Hindlimb muscle (tissue), 1 donor: ENCODE results near the gene SLC16A8. TPM values are rescaled to one million over a fixed set of nuclear protein-coding genes. Genes with fewer than 3 reads are reported as not detected.
A peak's percentile ranks its signal among the peaks of the same experiment; 100 is the strongest.

Source experiments
- DNase-seq: peaks from one replicate; pipeline ENCODE4 v3.0.0-alpha.2; 2013
- polyA plus RNA-seq: library from polyadenylated mRNA; unstranded; fragments of 120-200 nt; gene quantifications from one replicate; pipeline ENCODE4 v1.2.1, GENCODE V29; 2013; ENCODE audit not compliant: insufficient read length

The SLC16A8 gene
- polyA plus RNA-seq, 1 donor = 3.5 TPM

DNA sequence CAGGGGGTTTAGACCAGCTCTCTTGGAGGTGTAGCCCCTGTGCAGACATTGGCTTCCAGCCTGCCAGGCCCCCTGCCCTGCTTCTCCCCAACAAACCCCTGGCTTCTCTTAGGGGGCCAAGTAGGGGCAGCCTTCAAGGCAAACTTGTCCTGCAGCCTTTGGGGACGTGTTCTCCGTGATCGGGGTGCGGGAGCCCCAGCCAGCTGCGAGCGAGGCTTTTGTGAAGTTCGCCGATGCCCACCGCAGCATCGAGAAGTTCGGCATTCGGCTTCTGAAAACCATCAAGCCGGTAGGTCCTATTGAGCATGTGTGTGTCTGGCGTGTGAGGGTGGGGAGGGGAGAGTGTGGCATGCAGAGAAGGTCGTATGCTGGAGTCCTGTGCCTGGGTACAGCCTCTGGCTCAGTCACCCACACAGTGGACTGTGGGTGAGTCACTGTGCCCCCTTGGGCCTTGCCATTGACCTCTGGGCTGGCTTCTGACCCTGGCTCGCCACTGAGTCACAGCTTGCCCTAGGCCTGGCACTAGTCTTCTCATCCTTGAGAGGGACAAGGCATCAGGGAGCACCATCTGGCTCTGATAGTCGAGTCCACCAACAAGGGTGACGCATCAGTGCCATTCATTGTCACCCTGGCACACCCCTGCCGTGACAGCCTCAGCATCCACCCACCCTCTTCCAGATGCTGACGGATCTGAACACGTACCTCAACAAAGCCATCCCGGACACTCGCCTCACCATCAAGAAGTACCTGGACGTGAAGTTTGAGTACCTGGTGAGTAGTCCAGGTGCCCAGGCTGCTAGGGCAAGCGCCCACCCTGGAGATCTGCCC, 11.4 kb downstream of the SLC16A8 start:
- DNase-seq = no peak

DNA sequence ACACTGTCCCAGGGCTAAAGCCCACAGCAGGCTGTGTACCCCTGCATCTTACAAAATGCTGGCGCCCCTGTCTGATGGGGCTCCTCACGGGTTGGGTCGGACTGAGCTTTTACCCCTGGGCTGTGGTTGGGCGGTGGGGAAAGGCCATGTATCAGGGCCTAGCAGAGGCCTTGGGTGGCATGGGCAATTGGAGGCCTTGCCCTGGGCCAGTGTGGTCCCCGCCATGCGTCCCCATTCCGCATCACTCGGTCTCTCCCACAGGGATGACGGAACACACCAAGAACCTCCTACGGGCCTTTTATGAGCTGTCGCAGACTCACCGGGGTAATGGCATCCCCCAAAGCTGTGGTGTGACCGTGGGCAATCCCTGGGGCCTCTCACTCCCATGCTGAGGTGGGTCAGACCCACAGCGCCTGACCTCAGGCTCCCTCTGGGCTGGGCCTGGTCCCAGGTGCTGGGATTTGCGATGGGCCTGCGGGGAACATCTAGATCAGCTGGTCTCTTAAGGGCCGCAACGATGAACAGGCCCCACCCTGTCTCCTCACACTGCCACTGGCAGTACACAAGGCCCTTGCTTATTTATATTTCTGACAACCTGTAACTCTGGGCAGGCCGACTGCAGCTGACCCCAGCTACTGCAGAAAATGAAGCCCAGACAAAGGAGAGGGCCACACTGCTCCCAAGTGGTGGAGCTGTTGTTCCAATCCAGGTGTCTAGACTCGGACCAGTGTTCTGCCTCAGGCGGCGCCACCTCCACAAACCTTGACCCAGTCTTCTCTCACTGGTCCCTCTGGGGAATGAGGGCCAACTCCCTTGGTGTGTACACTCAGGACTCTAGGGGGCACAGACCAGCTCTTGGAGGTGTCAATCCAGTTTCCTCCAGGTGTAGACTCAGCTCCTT, 12.3 kb downstream of the SLC16A8 start:
- no peak for DNase-seq

DNA sequence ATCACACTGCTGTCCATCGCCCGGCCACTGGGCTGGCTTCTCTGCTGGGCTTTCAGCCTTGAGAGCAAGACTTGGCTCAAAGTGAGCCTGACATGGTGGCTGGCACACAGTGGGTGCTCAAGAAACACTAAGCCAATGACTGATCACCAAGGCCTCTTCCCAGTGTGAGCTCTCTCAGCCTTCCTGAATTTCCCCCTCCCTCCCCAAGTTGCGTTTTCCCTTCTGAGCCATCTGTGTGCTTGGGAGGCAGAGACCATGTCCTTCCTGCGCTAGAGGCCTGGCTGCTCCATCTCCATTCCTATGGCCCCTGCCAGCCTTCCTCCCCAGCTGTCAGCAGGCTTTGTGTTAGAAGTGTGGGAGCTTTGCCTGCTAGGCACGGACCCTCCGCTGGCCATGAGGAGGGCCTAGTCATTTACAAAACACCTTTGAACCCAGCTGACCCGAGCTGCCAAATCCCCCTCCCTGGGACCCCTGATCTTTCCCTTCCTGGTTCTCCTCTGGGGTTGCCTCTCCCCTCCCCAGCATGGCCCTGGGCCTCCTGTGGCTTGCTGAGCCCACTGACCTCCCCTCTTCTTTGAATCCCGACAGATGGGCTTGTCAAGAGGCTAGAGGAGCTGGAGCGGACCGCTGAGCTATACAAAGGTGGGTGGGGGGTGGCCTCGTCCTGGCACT, 13.6 kb downstream of the SLC16A8 start:
- DNase-seq = no peak

- peak; percentile 50 for DNase-seq
These were observed 14.4 kb downstream of the SLC16A8 start for GRCh38 chr22:38069372-38070249.

- DNase-seq = no peak
These were observed 15.2 kb downstream of the SLC16A8 start for GRCh38 chr22:38068641-38069371.

DNA sequence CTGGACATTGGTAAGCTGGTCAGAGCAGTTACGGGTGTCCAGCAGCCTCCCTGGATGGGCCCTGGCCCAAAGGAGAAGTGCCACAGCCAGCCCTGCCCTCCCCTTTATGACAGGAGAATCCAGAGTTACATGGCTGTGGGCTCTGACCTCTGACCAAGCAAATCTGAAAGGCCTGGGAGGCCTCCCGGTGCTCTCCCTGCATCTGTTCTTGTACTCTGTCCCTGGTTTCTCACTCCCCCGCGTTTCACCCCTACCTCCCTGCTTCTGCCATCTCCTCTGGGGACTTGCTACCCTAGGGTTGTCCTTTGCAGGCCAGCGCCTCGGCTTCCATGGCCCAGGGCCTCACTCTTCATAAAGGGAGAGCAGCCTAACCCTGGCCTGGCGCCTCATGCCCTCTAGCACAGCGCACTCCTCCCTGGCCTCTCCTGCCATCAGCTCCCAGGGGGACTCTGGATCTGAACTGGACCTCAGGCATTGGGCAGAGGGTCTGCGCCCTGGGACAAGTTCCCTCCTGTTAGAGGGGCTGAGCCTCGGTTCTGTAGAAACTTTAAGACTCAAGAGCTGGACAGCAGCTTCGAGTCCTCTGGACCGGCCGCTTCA, 16.1 kb downstream of the SLC16A8 start:
- no peak for DNase-seq

DNA sequence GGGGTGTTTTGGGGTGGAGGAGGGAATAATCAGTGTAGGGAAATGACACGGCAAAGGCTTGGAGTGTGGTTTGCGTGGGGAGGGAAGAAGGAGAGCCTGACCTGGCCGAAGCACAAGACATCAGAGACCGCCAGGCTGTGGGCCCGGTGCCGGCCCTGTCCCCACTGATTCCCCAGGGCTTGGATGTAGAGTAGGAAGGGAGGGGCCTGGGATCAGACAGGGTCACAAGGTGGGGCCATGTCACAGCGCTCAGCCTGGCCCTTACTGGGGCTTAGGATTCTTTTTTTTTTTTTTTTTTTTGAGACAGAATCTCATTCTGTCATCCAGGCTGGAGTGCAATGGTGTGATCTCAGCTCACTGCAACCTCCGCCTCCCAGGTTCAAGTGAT, 17.0 kb downstream of the SLC16A8 start:
- no peak for DNase-seq

DNA sequence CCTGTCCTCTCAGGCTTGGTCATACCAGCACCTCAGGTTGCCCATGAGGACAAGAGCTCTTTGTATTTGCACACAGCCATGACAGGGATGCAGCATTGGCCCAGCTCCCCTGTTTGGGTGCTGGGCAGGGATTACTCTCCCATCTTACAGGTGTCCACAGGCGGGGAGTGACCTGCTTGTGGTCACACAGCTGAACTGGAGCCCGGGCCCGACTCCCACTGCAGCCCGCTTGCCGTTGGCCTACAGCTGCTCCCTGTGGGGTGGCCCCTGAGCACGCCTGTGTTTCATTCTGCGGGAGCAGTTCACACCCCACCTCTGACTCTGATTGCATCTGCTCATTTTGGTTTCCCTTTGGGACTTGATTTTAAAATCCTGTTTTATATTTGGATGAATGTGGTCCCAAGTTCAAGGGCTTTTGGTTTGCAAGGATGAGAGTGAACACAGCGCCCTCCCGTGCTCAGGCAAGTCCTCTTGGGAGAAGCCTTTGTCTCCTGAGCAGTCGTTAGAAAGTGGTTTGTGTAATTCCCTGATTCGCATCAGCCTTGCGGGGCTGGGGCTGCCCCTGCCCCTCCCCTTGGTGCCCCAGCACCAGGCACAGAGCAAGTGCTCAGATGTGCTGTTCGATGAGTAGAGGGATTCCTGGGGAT, 17.5 kb downstream of the SLC16A8 start:
- DNase-seq = no peak

DNA sequence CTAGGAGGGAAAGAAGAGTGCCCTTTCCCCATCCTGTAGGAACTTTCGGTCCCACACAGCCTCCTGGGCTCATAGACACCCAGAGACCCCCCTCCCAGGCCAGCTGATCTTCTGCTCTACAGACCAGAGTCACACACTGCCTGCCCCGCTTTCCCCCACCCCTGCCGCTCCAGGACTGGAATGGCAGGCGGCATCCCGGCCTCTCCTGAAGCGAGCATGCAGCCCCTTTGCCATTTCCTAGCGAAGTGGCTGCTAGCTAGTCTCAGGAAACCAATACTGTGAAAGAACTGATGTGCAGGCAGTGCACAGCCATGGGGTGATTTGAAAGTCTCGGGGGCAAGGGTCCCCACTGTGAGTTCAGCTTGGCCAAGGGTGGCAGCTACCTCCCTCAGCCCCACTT, 18.4 kb downstream of the SLC16A8 start:
- no peak for DNase-seq

- DNase-seq = no peak
These were observed 21.2 kb downstream of the SLC16A8 start for GRCh38 chr22:38062791-38063190.

DNA sequence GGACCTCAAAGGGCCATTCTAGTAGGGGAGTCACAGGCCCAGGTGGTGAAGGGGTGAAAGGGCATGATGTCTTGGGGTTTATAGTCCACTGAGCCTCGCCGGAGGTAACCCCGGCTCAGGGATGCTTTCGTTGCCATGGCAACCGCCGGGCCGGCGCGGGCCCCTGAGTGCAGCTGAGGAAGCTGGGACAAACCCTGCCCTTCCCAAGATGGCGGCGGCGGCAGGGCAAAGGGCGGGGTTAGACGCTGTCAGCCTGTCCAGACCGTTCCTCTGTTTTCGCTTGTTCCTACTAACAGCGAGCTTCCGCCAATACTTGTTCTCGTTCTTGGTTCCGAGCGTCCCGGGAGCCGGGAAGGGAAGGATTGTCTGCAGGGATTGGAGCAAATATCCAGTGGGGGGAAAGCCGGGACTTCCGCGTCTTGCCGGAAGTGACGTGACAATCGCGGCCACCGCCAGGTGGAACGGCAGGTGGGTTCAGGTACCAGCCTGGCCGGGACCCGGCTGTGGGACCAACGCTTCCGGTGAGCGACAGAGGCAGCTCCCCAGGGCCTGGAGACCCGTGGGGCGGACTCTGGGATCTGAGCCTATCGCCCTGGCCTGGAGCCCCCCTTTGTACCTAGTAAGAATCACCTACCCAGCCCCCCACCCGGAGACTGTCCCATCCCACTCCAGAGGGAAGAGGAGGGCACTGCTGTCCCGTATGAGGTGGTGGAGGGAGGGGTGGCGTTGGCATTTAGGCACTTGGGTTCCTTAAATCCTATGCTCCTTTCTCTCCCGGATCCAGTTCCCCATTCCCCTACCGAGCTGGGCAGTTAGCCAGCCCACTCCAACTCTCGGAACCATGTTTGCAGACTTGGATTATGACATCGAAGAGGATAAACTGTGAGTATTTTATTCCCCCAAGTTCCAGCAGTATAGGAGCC, 26.8 kb downstream of the SLC16A8 start, which contains the start of gene PICK1:
PICK1 (plus strand) TSS at position 436 of the 923 bp plus-strand sequence; CDS start at position 842, 406 bp downstream.
- DNase-seq = peak; percentile 86

DNA sequence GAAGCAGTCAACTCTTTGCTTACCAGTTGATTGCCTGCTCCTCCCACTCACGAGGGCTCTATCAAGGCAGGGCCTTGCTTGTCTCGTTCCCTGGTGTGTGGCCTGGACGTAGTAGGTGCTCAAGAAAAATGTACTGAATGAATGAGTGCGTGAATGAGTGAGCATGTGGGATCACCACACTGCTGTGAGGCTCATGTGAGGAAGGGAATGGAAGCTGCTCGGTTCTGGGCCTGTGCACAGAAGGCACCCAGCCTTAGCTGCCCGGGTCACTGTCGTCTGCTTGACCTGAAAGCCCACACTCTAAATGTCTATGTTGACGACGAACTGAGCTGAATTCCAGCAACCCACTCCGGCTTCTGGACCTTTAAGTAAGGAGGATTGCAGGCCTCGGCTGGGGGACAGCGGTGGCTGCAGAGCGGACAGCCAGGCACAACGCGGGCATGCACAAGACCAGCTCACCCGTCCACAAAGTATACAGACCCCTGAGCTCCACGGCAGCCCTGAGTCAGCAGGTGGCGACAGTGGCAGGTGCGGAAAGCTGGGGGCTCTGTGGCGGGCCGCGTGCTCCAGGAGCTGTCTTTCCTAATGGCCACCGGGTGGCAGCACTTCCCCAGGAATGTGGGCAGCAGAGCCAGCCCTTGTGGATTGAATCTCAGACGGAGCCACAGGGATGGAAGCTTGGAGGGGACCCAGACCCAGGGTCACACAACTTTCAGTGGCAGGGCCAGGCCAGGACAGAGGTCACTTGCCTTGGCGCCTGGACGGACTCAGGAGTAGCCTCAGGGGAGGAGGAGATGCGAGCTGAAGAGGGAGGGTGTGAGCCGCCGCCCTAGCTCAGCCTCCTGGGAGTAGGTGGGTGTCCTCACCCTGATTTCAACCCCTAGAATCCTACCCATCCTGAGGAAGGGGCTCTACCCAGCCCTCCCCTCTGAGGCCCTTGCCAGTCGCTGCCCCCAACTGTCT, 31.8 kb downstream of the SLC16A8 start:
- peak; percentile 81 for DNase-seq

DNA sequence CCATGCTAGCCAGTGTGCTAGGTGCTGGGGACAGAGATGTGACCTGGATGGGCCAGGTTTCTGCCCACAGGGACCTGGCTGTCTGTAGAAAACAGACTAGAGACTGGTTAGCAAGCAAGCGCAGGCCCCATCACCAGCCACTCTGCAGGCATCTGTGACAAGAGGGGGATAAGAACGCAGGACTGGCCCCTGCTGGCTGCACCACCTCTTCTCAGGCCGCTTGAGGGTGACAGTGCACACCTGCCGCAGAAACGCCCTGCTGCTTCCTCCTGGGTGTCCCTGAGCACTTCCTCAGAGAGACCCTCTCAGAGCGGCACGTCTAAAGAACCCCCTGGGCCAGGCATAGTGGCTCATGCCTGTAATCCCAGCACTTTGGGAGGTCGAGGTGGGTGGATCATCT, 32.7 kb downstream of the SLC16A8 start:
- DNase-seq = no peak

DNA sequence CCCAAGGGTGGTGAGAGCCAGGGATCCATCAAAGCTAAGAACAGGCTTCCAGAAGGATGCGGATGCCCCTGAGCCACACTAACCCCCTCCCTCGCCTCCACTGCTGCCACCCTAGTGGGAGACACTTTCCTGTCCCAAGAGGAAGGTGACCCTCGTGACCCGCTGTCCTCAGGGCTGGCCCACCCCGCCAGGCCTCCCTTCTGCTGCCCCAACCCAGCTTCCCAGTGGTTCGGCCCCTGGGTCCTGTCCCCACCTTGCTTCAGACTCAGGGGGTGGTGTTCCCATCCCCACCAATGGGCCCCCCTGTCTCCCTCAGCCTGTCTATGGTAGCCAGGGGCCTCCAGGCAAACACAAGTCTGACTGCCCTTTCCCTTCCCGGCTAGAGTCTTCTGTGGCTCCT, 33.3 kb downstream of the SLC16A8 start:
- no peak for DNase-seq

DNA sequence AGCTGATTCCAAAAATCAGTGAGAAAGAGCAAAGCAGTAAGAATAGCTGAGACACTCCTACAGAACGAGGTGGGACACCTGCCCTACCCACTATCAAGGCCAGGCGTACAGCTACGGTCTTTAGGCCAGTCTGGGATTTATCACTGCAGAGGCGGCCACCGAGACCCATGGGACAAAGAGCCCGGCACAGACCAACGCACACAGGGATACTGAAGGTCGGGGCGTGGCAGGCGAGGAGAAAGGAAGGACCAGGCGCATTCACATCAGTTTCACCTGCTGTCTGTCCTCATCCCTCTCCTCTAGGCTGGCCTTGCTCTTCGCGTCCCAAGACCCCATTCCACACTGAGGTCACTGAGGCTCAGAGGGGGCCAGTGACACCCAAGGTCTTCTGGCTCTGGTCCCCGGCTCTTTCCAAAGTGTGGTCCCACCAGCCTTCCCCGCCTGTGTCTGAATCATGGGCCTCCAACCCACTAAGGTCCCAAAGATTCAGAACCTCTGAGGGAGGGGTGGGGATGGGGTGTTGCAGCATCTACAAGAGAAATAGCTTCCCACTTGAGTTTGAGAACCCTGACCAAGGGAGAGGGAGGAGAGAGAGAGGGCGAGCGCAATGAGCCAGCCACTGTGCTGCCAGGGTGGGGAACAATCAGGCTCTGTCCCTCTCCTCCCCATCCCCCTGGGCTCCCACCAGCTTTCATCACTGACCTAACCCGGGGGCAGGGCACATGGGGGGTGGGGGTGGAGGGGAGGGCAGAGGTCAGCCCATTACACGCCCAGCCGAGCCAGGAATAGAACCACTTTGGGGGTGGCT, 34.0 kb downstream of the SLC16A8 start:
- no peak for DNase-seq

DNA sequence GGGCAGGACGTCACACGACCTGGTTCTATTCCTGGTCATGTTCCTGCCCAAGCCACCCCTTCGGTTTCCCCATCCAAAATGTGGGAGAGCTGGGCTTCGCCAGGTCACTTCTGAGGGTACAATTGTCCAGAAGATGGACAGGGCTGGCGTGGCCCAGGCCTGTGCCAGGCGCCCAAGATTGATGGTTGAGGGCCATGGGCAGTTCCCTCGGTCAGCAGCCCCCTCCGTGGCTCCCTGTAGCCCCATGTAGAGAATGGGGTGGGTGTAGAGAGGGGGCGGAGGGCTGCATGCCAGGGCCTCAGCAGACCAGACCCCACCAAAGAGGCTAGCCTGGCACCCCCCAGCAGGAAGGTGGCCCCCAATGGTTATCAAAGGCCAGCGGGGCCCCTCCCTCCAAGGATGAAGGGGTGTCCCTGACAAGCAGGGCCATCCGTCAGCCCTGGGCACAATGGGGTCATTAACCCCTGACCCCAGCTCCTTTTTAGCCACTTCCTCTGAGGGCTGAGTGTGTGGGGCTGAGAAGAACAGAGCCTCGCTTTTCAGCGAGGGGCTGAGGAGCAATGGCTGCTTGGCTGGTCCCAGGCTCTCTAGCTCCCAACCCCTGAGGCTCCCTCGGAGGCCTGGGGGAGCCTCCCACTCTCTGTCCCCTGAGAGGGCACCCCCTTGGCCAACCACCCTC, 37.8 kb downstream of the SLC16A8 start:
- no peak for DNase-seq
